ENCODE data around the gene ATP6V1E1.

DNA sequence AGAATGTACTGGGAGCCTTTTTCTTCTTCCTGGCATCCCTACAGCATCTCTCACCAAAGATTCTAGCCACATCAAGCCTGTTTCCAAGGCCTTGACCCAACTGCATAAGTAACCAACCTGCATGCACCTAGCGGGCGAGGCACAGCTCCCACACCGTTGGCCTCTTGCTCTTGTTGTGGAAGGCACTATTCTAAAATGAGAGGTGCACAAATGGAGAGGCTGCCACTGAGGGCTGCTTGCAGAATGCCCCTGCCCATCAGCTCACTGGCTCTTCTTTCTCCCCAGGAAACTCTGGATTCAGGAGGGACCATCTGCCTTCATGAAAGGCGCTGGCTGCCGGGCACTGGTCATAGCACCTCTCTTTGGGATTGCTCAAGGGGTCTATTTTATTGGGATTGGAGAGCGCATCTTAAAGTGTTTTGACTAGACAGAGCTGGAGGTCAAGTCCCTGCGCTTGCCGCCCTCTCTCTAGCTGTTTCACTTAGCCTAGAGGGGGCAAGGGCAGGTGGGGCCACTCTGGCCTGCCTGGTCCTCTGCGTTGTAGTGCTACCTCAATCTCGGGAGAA is 38.7 kb downstream of the ATP6V1E1 start:
- no peak for TF ChIP-seq POLR2A (IDR thresholded peaks at IDR 0.05)
- TF ChIP-seq, protein P1, sequence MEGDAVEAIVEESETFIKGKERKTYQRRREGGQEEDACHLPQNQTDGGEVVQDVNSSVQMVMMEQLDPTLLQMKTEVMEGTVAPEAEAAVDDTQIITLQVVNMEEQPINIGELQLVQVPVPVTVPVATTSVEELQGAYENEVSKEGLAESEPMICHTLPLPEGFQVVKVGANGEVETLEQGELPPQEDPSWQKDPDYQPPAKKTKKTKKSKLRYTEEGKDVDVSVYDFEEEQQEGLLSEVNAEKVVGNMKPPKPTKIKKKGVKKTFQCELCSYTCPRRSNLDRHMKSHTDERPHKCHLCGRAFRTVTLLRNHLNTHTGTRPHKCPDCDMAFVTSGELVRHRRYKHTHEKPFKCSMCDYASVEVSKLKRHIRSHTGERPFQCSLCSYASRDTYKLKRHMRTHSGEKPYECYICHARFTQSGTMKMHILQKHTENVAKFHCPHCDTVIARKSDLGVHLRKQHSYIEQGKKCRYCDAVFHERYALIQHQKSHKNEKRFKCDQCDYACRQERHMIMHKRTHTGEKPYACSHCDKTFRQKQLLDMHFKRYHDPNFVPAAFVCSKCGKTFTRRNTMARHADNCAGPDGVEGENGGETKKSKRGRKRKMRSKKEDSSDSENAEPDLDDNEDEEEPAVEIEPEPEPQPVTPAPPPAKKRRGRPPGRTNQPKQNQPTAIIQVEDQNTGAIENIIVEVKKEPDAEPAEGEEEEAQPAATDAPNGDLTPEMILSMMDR (IDR thresholded peaks at IDR 0.05), result no peak
